ENCODE results near the gene VWA3B. TPM values are rescaled to one million over a fixed set of nuclear protein-coding genes. Genes with fewer than 3 reads are reported as not detected.

The VWA3B gene
- polyA plus RNA-seq, 1 donor (not counting 4 experiments of a cell fraction or from before 2014, with no cell fraction given) = not detected

DNA sequence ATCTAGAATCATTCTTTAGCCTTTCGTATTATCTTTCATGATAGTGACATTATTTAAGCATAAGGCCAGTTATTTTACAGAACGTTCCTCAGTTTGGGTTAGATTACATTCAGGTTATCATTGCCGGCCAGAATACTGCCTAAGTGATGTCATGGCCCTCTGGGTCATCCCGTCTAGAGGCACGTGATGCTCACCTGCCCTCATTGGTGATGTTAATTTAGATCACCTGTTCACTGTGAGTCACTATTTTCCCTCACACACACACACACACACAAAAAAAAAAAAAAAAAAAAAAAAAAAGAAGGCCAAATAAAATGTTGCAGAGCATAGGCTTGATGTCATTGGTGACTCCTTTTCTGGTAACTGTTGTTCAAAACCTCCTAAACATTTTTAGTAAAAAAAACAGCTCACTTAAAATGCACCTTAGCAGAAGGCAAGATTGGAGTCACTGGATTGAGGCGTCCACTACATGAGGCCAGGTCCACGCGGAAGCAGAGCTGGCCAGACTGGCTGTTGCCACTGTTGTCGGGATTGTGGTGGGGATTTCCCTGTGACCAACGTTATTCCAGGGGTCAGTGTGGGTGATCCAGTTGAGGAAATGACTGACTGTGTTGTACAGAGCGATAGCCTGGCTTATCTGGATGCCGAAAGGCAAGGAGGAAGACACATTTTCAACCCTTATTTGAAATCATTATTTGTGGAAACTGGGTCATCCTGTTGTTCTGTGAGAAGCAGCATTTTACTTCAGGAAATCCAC is 207.1 kb downstream of the VWA3B start:
- Histone ChIP-seq H3K4me3 (ENCODE audit: control insufficient read depth in 2 of 3, extremely low read depth in 1 of 3, insufficient read depth in 2 of 3, low read depth in 1 of 3, low read length in 3 of 3) (no peak overlapping the region), H3K9ac (ENCODE audit: control insufficient read depth, extremely low read depth, insufficient read depth, low read length) (no peak overlapping the region), H3K4me1 (ENCODE audit: control insufficient read depth, extremely low read depth, insufficient read depth, low read length) (peaks cover 4% of the 10 kb centered on the region), H2AFZ (ENCODE audit: control insufficient read depth, low read length) (no peak overlapping the region), H3K27me3 (ENCODE audit: control insufficient read depth, extremely low read depth, insufficient read depth, low read length) (peaks cover 6% of the 10 kb centered on the region), H3K27ac (ENCODE audit: control insufficient read depth, insufficient read depth, low read length) (no peak overlapping the region), H3K36me3 (ENCODE audit: control insufficient read depth in 2 of 2, extremely low read depth in 1 of 2, insufficient read depth in 2 of 2, low read length in 2 of 2) (no peaks in the 10 kb centered on the region), H3K4me2 (ENCODE audit: control insufficient read depth, extremely low read depth, insufficient read depth, low read depth, low read length) (no peak overlapping the region), H3K79me2 (ENCODE audit: control insufficient read depth, insufficient read depth, low read length) (no peaks in the 10 kb centered on the region), H4K20me1 (ENCODE audit: control insufficient read depth, extremely low read depth, insufficient read depth, low read length) (no peaks in the 10 kb centered on the region), H3K9me1 (ENCODE audit: control insufficient read depth, extremely low read depth, insufficient read depth, low read length) (no peaks in the 10 kb centered on the region), H3K9me3 (ENCODE audit: control insufficient read depth, low read depth, low read length) (no peaks in the 10 kb centered on the region)
- dilution Hi-C loops (cut with MboI; ENCODE audit: extremely low pct_ligation_motif_present, low sequenced_read_pairs) = no loop called here
- TF ChIP-seq, protein P1, sequence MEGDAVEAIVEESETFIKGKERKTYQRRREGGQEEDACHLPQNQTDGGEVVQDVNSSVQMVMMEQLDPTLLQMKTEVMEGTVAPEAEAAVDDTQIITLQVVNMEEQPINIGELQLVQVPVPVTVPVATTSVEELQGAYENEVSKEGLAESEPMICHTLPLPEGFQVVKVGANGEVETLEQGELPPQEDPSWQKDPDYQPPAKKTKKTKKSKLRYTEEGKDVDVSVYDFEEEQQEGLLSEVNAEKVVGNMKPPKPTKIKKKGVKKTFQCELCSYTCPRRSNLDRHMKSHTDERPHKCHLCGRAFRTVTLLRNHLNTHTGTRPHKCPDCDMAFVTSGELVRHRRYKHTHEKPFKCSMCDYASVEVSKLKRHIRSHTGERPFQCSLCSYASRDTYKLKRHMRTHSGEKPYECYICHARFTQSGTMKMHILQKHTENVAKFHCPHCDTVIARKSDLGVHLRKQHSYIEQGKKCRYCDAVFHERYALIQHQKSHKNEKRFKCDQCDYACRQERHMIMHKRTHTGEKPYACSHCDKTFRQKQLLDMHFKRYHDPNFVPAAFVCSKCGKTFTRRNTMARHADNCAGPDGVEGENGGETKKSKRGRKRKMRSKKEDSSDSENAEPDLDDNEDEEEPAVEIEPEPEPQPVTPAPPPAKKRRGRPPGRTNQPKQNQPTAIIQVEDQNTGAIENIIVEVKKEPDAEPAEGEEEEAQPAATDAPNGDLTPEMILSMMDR (optimal IDR thresholded peaks at IDR 0.05 in 1 of 3, IDR thresholded peaks at IDR 0.05 in 1 of 3, conservative IDR thresholded peaks at IDR 0.05 in 1 of 3; ENCODE audit: extremely low read depth in 1 of 3, insufficient read depth in 2 of 3, low read length in 3 of 3) = no peak
- no peak for TF ChIP-seq EZH2 (IDR thresholded peaks at IDR 0.05; ENCODE audit: low read length)
- DNase-seq (ENCODE audit: low read depth, low spot score) (no peak), FAIRE-seq (no peak)

DNA sequence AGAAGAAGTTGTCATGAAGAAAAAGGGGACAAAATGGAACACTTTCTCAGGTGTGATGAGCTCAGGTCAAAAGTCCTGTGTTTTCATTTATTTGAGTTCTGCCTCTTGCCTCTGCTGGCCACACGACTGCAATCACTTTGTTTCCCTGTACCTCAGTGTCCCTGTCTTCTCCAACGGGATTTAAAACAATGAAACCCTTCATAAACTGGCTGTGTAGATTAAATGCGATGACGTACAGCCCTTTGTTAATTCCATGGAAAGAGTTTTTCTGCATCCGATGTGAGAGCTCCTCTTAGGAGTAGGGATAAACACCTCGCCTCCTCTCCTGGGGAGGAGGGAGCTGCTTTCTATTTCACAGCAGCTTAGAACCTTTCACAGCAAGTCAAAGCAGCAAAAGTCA is 207.7 kb downstream of the VWA3B start:
- Histone ChIP-seq H2AFZ (ENCODE audit: control insufficient read depth, low read length) (no peak overlapping the region), H3K27me3 (ENCODE audit: control insufficient read depth, extremely low read depth, insufficient read depth, low read length) (peaks cover 6% of the 10 kb centered on the region), H4K20me1 (ENCODE audit: control insufficient read depth, extremely low read depth, insufficient read depth, low read length) (no peaks in the 10 kb centered on the region), H3K9me3 (ENCODE audit: control insufficient read depth, low read depth, low read length) (no peaks in the 10 kb centered on the region), H3K9me1 (ENCODE audit: control insufficient read depth, extremely low read depth, insufficient read depth, low read length) (no peaks in the 10 kb centered on the region), H3K79me2 (ENCODE audit: control insufficient read depth, insufficient read depth, low read length) (no peaks in the 10 kb centered on the region), H3K27ac (ENCODE audit: control insufficient read depth, insufficient read depth, low read length) (no peak overlapping the region), H3K4me1 (ENCODE audit: control insufficient read depth, extremely low read depth, insufficient read depth, low read length) (no peaks in the 10 kb centered on the region), H3K9ac (ENCODE audit: control insufficient read depth, extremely low read depth, insufficient read depth, low read length) (no peak overlapping the region), H3K4me2 (ENCODE audit: control insufficient read depth, extremely low read depth, insufficient read depth, low read depth, low read length) (no peak overlapping the region), H3K36me3 (ENCODE audit: control insufficient read depth in 2 of 2, extremely low read depth in 1 of 2, insufficient read depth in 2 of 2, low read length in 2 of 2) (no peaks in the 10 kb centered on the region), H3K4me3 (ENCODE audit: control insufficient read depth in 2 of 3, extremely low read depth in 1 of 3, insufficient read depth in 2 of 3, low read depth in 1 of 3, low read length in 3 of 3) (no peak overlapping the region)
- TF ChIP-seq EZH2 (IDR thresholded peaks at IDR 0.05; ENCODE audit: low read length) = no peak
- TF ChIP-seq, protein P1 (optimal IDR thresholded peaks at IDR 0.05 in 1 of 3, IDR thresholded peaks at IDR 0.05 in 1 of 3, conservative IDR thresholded peaks at IDR 0.05 in 1 of 3; ENCODE audit: extremely low read depth in 1 of 3, insufficient read depth in 2 of 3, low read length in 3 of 3) = no peak
- DNase-seq (ENCODE audit: low read depth, low spot score) (no peak), FAIRE-seq (no peak)
- dilution Hi-C loops (cut with MboI; ENCODE audit: extremely low pct_ligation_motif_present, low sequenced_read_pairs) = no loop called here

Measured in keratinocyte (primary cell).